ENCODE results near the gene TMEM273.

DNA sequence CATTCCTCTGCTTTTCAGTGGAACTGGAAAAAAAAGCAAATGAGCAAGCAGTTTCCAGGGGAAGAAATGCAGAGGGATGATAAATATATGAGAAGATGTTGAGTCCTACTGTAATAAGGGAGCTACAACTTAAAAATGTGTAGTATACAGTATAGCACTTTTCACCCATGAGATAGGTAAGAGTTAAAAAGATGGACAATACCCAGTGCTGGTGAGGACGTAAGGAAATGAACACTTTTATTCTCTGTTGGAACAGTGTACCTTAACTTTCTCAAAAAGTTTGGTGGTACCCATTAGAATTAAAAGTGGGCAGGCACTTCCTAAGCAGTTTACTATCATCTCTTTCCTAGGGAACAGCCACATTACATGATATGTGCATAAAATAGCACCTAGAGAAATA lies 51.7 kb downstream of the TMEM273 start:
- TF ChIP-seq CTCF (IDR thresholded peaks at IDR 0.05 in 4 of 5, conservative IDR thresholded peaks at IDR 0.05 in 1 of 5) (no peak), POLR2A (IDR thresholded peaks at IDR 0.05) (no peak)
